Measurements from ENCODE around the gene XRCC1.
"Not testable (repeated sequence)": the region's sequence is repeated elsewhere in the genome, so short reads cannot be mapped to it uniquely, and the experiment has no call there.

Gene XRCC1

DNA sequence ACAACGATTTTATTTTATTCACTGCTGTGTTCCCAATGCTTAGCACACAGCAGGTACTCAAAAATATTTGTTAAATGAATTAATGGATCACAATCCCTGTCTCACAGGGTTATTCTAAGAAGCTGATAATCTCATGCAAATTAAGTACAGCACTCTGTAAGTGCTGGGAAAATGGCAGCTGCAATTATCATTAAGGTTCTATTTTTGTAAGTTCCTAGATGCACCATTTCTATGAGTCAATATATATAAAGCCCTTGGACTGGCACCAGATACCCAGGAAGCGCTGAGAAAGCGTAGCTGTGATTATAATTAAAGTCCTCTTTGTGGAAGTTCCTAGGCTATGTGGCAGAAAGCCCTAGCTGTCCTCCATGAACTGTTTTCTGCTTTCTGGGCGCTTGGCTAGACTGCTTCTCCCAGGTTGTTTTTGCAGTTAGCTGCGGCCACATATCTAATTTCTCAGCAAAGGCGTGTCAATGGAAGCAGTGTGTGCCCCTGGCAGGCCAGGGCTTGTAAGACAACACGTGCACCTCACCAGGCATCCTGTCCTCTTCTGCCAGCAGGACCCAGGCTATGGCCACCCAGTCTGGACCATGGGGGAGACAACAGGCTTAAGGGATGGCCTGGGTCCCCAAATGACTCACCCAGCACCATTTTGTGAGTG, 31.4 kb upstream of the XRCC1 start:
- H3K4me3 ChIP-seq (replicated peaks; ENCODE audit: low read depth, low read length) = no peak overlapping the region
- H3K36me3 ChIP-seq (ENCODE audit: control insufficient read depth, insufficient read depth, low read length) = peaks cover 7% of the 10 kb centered on the region
- TF ChIP-seq, protein P1, sequence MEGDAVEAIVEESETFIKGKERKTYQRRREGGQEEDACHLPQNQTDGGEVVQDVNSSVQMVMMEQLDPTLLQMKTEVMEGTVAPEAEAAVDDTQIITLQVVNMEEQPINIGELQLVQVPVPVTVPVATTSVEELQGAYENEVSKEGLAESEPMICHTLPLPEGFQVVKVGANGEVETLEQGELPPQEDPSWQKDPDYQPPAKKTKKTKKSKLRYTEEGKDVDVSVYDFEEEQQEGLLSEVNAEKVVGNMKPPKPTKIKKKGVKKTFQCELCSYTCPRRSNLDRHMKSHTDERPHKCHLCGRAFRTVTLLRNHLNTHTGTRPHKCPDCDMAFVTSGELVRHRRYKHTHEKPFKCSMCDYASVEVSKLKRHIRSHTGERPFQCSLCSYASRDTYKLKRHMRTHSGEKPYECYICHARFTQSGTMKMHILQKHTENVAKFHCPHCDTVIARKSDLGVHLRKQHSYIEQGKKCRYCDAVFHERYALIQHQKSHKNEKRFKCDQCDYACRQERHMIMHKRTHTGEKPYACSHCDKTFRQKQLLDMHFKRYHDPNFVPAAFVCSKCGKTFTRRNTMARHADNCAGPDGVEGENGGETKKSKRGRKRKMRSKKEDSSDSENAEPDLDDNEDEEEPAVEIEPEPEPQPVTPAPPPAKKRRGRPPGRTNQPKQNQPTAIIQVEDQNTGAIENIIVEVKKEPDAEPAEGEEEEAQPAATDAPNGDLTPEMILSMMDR (IDR thresholded peaks at IDR 0.05; ENCODE audit: insufficient read depth, low read length, poor library complexity, severe bottlenecking) = no peak
- no peak for DNase-seq (ENCODE audit: extremely low read depth, insufficient read length)
- no peaks in the 10 kb centered on the region for H3K27me3 ChIP-seq (replicated peaks; ENCODE audit: control insufficient read depth, insufficient read depth, low read length)

DNA sequence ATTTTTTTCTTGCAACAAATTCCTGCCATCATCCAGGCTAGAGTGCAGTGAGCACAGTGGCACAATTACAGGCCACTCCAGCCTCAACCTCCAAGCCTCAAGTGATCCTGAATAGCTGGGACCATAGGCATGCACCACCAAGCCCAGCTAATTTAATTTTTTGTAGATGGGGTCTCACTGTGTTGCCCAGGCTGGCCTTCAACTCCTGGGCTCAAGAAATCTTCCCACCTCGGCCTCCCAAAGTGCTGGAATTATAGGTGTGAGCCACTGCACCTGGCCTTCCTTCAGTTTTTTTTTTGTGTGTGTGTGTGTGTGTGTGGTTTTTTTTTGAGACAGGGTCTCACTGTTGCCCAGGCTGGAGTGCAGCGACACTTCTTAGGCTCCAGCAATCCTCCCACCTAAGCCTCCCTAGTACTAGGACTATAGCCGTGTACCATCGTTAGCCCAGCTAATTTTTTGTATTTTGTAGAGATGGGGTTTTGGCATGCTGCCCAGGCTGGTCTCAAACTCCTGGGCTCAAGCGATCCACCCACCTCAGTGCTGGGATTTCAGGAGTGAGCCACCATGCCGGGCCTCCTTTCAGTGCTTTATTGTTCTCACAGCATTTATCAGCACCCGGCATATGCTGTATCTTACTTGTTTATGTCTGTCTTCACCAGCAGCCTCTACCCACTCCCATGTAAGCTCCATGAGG, 30.7 kb upstream of the XRCC1 start:
- H3K36me3 ChIP-seq (ENCODE audit: control insufficient read depth, insufficient read depth, low read length) = peaks cover 7% of the 10 kb centered on the region
- DNase-seq (ENCODE audit: extremely low read depth, insufficient read length) = no peak

DNA sequence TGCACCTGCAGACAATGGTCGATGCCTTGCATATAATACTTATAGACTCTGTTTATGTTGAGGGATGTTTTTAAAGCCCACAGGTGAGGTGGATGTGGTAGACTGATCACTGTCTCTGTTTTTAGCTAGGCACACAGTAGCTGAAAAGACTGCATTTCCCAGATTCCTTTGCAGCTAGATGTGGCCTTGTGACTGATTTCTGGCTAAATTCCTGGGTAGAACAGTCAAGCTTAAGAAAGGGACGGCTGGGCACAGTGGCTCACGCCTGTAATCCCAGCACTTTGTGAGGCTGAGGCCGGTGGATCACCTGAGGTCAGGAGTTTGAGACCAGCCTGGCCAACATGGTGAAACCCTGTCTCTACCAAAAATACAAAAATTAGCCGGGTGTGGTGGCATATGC, 25.0 kb upstream of the XRCC1 start:
- H3K36me3 ChIP-seq (ENCODE audit: control insufficient read depth, insufficient read depth, low read length) = peaks cover 15% of the 10 kb centered on the region
- DNase-seq (ENCODE audit: extremely low read depth, insufficient read length); H3K27me3 ChIP-seq (replicated peaks; ENCODE audit: control insufficient read depth, insufficient read depth, low read length); H3K4me3 ChIP-seq (replicated peaks; ENCODE audit: low read depth, low read length): not testable (repeated sequence)

More for the DNA sequence above, 30.7 kb upstream of the XRCC1 start:
- Histone ChIP-seq H3K4me3 (replicated peaks; ENCODE audit: low read depth, low read length) (no peak overlapping the region), H3K27me3 (replicated peaks; ENCODE audit: control insufficient read depth, insufficient read depth, low read length) (no peaks in the 10 kb centered on the region)
- TF ChIP-seq, protein P1 (IDR thresholded peaks at IDR 0.05; ENCODE audit: insufficient read depth, low read length, poor library complexity, severe bottlenecking) = no peak

DNA sequence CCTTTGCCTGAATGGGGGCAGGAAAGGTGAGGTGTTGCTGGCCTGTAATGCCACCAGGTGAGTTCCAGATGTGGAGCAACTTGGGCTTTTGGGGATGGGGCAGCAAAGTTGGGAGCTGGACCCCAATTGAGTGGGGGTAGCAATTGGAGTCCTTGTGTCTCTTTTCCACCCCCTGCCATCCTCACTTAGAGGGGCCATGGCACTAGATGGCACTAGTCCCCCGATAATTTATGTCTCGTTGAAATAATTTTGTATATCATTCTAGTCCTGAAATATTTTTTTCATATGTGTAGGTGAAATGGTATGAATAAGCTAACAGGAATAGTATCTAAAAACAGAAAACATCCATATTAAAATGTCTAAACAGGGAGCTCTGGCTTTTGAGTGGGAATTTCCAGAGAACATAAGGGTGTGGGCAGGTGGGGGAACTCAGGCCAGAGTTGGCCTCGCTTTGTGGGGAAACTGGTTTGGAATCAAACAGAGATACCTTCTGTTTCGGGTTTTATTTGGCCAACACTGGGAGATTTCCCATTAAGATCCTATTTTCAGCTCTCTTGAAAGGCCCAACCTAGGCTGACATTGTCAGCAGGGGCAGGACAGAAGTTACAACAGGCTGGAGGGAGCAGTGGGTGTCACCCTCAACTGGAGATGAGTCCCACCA, 24.4 kb upstream of the XRCC1 start:
- H3K36me3 ChIP-seq (ENCODE audit: control insufficient read depth, insufficient read depth, low read length) = peaks cover 15% of the 10 kb centered on the region
- TF ChIP-seq, protein P1 (IDR thresholded peaks at IDR 0.05; ENCODE audit: insufficient read depth, low read length, poor library complexity, severe bottlenecking) = no peak
- H3K27me3 ChIP-seq (replicated peaks; ENCODE audit: control insufficient read depth, insufficient read depth, low read length) = no peaks in the 10 kb centered on the region
- no peak for DNase-seq (ENCODE audit: extremely low read depth, insufficient read length)
- no peak overlapping the region for H3K4me3 ChIP-seq (replicated peaks; ENCODE audit: low read depth, low read length)

DNA sequence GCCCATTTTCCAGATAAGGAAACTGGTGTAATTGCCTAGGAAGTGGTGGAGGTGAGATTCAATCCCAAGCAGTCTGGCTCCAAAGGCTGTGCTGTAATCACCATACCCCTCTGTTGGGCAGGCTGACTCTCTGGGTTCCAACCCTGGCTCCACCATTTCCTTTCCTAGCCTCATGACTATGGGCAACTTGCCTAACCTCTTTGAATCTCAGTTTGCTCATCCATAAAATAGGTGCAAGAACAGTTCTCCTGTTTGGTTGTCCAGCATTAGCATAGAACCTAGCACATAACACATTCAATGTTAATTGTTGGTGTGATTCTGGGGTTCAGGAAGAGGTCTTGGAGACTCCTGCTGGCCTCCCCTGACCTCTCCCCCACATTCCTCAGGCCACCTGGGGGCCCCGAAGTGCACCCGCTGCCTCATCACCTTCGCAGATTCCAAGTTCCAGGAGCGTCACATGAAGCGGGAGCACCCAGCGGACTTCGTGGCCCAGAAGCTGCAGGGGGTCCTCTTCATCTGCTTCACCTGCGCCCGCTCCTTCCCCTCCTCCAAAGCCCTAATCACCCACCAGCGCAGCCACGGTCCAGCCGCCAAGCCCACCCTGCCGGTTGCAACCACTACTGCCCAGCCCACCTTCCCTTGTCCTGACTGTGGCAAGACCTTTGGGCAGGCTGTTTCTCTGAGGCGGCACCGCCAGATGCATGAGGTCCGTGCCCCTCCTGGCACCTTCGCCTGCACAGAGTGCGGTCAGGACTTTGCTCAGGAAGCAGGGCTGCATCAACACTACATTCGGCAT, 23.3 kb upstream of the XRCC1 start:
- TF ChIP-seq, protein P1 (IDR thresholded peaks at IDR 0.05; ENCODE audit: insufficient read depth, low read length, poor library complexity, severe bottlenecking) = no peak
- Histone ChIP-seq H3K36me3 (ENCODE audit: control insufficient read depth, insufficient read depth, low read length) (peaks cover 16% of the 10 kb centered on the region), H3K27me3 (replicated peaks; ENCODE audit: control insufficient read depth, insufficient read depth, low read length) (no peaks in the 10 kb centered on the region), H3K4me3 (replicated peaks; ENCODE audit: low read depth, low read length) (no peak overlapping the region)
- DNase-seq (ENCODE audit: extremely low read depth, insufficient read length) = no peak
